ENCODE data around the gene SIVA1.
A peak's percentile ranks its signal among the peaks of the same experiment; 100 is the strongest.

Gene SIVA1

GRCh38 chr14:104751539-104752422, 1.2 kb upstream of the SIVA1 start:
- WGBS (ENCODE audit: insufficient coverage) = 84% methylated on average over 77 of the region's 90 CpGs
- no peak for DNase-seq
- Histone ChIP-seq H3K4me1 (ENCODE audit: control extremely low read depth in 1 of 4, control insufficient read depth in 4 of 4, insufficient read depth in 4 of 4, low read length in 3 of 4) (peaks cover 4 to 53% (median 27%) of the 10 kb centered on the region in 4 experiments), H3K4me3 (ENCODE audit: control insufficient read depth in 1 of 7, extremely low read depth in 1 of 7, insufficient read depth in 4 of 7, low read depth in 2 of 7, low read length in 6 of 7) (peak overlapping the region; percentile 21 to 96 (median 70)), H3K27me3 (replicated peaks in 2 of 5; ENCODE audit: control insufficient read depth in 4 of 5, insufficient read depth in 5 of 5, low read length in 4 of 5) (no peaks in the 10 kb centered on the region), H3K27ac (ENCODE audit: insufficient read depth in 1 of 2, low read depth in 1 of 2, low read length in 2 of 2, poor library complexity in 1 of 2, severe bottlenecking in 2 of 2) (peak overlapping the region in 1 of 2 experiments; percentile 85), H3K9me3 (ENCODE audit: control extremely low read depth in 1 of 5, control insufficient read depth in 4 of 5, insufficient read depth in 2 of 5, low read depth in 1 of 5, low read length in 4 of 5) (no peaks in the 10 kb centered on the region), H3K36me3 (ENCODE audit: control insufficient read depth in 4 of 4, insufficient read depth in 4 of 4, low read length in 3 of 4) (peaks cover 0 to 21% (median 19%) of the 10 kb centered on the region in 4 experiments)
- POLR2A ChIA-PET = interaction anchor here (1.0 kb wide), 1 partner anchor 74 kb away, joined by 3 read pairs; no protein-coding TSS in a partner anchor
- CTCF ChIA-PET = interaction anchor here (0.9 to 2.1 kb wide), 6 partner anchors 9 to 30 kb away, joined by 3 to 9 read pairs (median 4); no protein-coding TSS in a partner anchor

GRCh38 chr14:104752423-104752734, 568 bp upstream of the SIVA1 start:
- Histone ChIP-seq H3K9me3 (ENCODE audit: control extremely low read depth in 1 of 5, control insufficient read depth in 4 of 5, insufficient read depth in 2 of 5, low read depth in 1 of 5, low read length in 4 of 5) (no peaks in the 10 kb centered on the region), H3K27me3 (replicated peaks in 2 of 5; ENCODE audit: control insufficient read depth in 4 of 5, insufficient read depth in 5 of 5, low read length in 4 of 5) (no peaks in the 10 kb centered on the region), H3K27ac (ENCODE audit: insufficient read depth in 1 of 2, low read depth in 1 of 2, low read length in 2 of 2, poor library complexity in 1 of 2, severe bottlenecking in 2 of 2) (peak overlapping the region in 1 of 2 experiments; percentile 85), H3K4me3 (ENCODE audit: control insufficient read depth in 1 of 7, extremely low read depth in 1 of 7, insufficient read depth in 4 of 7, low read depth in 2 of 7, low read length in 6 of 7) (peak overlapping the region; percentile 21 to 96 (median 70)), H3K4me1 (ENCODE audit: control extremely low read depth in 1 of 4, control insufficient read depth in 4 of 4, insufficient read depth in 4 of 4, low read length in 3 of 4) (peaks cover 4 to 48% (median 27%) of the 10 kb centered on the region in 4 experiments), H3K36me3 (ENCODE audit: control insufficient read depth in 4 of 4, insufficient read depth in 4 of 4, low read length in 3 of 4) (peaks cover 0 to 27% (median 25%) of the 10 kb centered on the region in 4 experiments)
- DNase-seq = no peak
- POLR2A ChIA-PET = interaction anchor here (0.6 to 1.0 kb wide), 2 partner anchors 75 to 835 kb away, joined by 3 read pairs; no protein-coding TSS in a partner anchor
- CTCF ChIA-PET = interaction anchor here (0.8 to 2.1 kb wide), 6 partner anchors 9 to 182 kb away, joined by 3 to 9 read pairs (median 4); no protein-coding TSS in a partner anchor
- WGBS (ENCODE audit: insufficient coverage) = 1% methylated on average over 19 of the region's 21 CpGs

GRCh38 chr14:104753528-104754212, 723 bp downstream of the SIVA1 start:
- Histone ChIP-seq H3K27me3 (replicated peaks in 2 of 5; ENCODE audit: control insufficient read depth in 4 of 5, insufficient read depth in 5 of 5, low read length in 4 of 5) (no peaks in the 10 kb centered on the region), H3K4me3 (ENCODE audit: control insufficient read depth in 1 of 7, extremely low read depth in 1 of 7, insufficient read depth in 4 of 7, low read depth in 2 of 7, low read length in 6 of 7) (peak overlapping the region; percentile 82 to 100 (median 94)), H3K4me1 (ENCODE audit: control extremely low read depth in 1 of 4, control insufficient read depth in 4 of 4, insufficient read depth in 4 of 4, low read length in 3 of 4) (peaks cover 4 to 35% (median 21%) of the 10 kb centered on the region in 4 experiments), H3K9me3 (ENCODE audit: control extremely low read depth in 1 of 5, control insufficient read depth in 4 of 5, insufficient read depth in 2 of 5, low read depth in 1 of 5, low read length in 4 of 5) (no peaks in the 10 kb centered on the region), H3K36me3 (ENCODE audit: control insufficient read depth in 4 of 4, insufficient read depth in 4 of 4, low read length in 3 of 4) (peaks cover 0 to 37% (median 34%) of the 10 kb centered on the region in 4 experiments), H3K27ac (ENCODE audit: insufficient read depth in 1 of 2, low read depth in 1 of 2, low read length in 2 of 2, poor library complexity in 1 of 2, severe bottlenecking in 2 of 2) (peak overlapping the region; percentile 74 to 93)
- WGBS (ENCODE audit: insufficient coverage) = 2% methylated on average over 27 of the region's 30 CpGs
- no peak for DNase-seq
- ChIA-PET CTCF (interaction anchor here (0.7 to 2.1 kb wide), 4 partner anchors 11 to 63 kb away, joined by 3 to 9 read pairs (median 6); no protein-coding TSS in a partner anchor), POLR2A (no interaction called here)

GRCh38 chr14:104754213-104754851, 1.4 kb downstream of the SIVA1 start:
- Histone ChIP-seq H3K27ac (ENCODE audit: insufficient read depth in 1 of 2, low read depth in 1 of 2, low read length in 2 of 2, poor library complexity in 1 of 2, severe bottlenecking in 2 of 2) (peak overlapping the region; percentile 74 to 93), H3K27me3 (replicated peaks in 2 of 5; ENCODE audit: control insufficient read depth in 4 of 5, insufficient read depth in 5 of 5, low read length in 4 of 5) (no peaks in the 10 kb centered on the region), H3K9me3 (ENCODE audit: control extremely low read depth in 1 of 5, control insufficient read depth in 4 of 5, insufficient read depth in 2 of 5, low read depth in 1 of 5, low read length in 4 of 5) (no peaks in the 10 kb centered on the region), H3K4me3 (ENCODE audit: control insufficient read depth in 1 of 7, extremely low read depth in 1 of 7, insufficient read depth in 4 of 7, low read depth in 2 of 7, low read length in 6 of 7) (peak overlapping the region in 6 of 7 experiments; percentile 89 to 100 (median 94)), H3K36me3 (ENCODE audit: control insufficient read depth in 4 of 4, insufficient read depth in 4 of 4, low read length in 3 of 4) (peaks cover 0 to 44% (median 39%) of the 10 kb centered on the region in 4 experiments), H3K4me1 (ENCODE audit: control extremely low read depth in 1 of 4, control insufficient read depth in 4 of 4, insufficient read depth in 4 of 4, low read length in 3 of 4) (peaks cover 4 to 28% (median 21%) of the 10 kb centered on the region in 4 experiments)
- ChIA-PET POLR2A (no interaction called here), CTCF (interaction anchor here (1.5 kb wide), 1 partner anchor 11 kb away, joined by 4 read pairs; no protein-coding TSS in a partner anchor)
- 86% methylated on average over 13 of the region's 13 CpGs for WGBS (ENCODE audit: insufficient coverage)
- DNase-seq = no peak

GRCh38 chr14:104755621-104756020, 2.7 kb downstream of the SIVA1 start:
- H3K27ac ChIP-seq (ENCODE audit: insufficient read depth in 1 of 2, low read depth in 1 of 2, low read length in 2 of 2, poor library complexity in 1 of 2, severe bottlenecking in 2 of 2) = no peak overlapping the region
- WGBS (ENCODE audit: insufficient coverage) = 99% methylated on average over 10 of the region's 11 CpGs
- H3K9me3 ChIP-seq (ENCODE audit: control extremely low read depth in 1 of 5, control insufficient read depth in 4 of 5, insufficient read depth in 2 of 5, low read depth in 1 of 5, low read length in 4 of 5) = no peaks in the 10 kb centered on the region
- H3K27me3 ChIP-seq (replicated peaks in 2 of 5; ENCODE audit: control insufficient read depth in 4 of 5, insufficient read depth in 5 of 5, low read length in 4 of 5) = no peaks in the 10 kb centered on the region
- ChIA-PET CTCF (interaction anchor here (0.5 to 1.5 kb wide), 4 partner anchors 10 to 84 kb away, joined by 3 to 5 read pairs (median 4); no protein-coding TSS in a partner anchor), POLR2A (interaction anchor here (0.6 kb wide), 1 partner anchor 15 kb away, joined by 3 read pairs; no protein-coding TSS in a partner anchor)
- H3K4me1 ChIP-seq (ENCODE audit: control extremely low read depth in 1 of 4, control insufficient read depth in 4 of 4, insufficient read depth in 4 of 4, low read length in 3 of 4) = peaks cover 4 to 27% (median 21%) of the 10 kb centered on the region in 4 experiments
- no peak overlapping the region for H3K4me3 ChIP-seq (ENCODE audit: control insufficient read depth in 1 of 7, extremely low read depth in 1 of 7, insufficient read depth in 4 of 7, low read depth in 2 of 7, low read length in 6 of 7)
- H3K36me3 ChIP-seq (ENCODE audit: control insufficient read depth in 4 of 4, insufficient read depth in 4 of 4, low read length in 3 of 4) = peaks cover 0 to 56% (median 48%) of the 10 kb centered on the region in 4 experiments
- no peak for DNase-seq

- Histone ChIP-seq H3K27me3 (replicated peaks in 2 of 5; ENCODE audit: control insufficient read depth in 4 of 5, insufficient read depth in 5 of 5, low read length in 4 of 5) (no peaks in the 10 kb centered on the region), H3K36me3 (ENCODE audit: control insufficient read depth in 4 of 4, insufficient read depth in 4 of 4, low read length in 3 of 4) (peaks cover 2 to 62% (median 58%) of the 10 kb centered on the region in 4 experiments), H3K9me3 (ENCODE audit: control extremely low read depth in 1 of 5, control insufficient read depth in 4 of 5, insufficient read depth in 2 of 5, low read depth in 1 of 5, low read length in 4 of 5) (no peaks in the 10 kb centered on the region), H3K4me3 (ENCODE audit: control insufficient read depth in 1 of 7, extremely low read depth in 1 of 7, insufficient read depth in 4 of 7, low read depth in 2 of 7, low read length in 6 of 7) (no peak overlapping the region), H3K4me1 (ENCODE audit: control extremely low read depth in 1 of 4, control insufficient read depth in 4 of 4, insufficient read depth in 4 of 4, low read length in 3 of 4) (peaks cover 4 to 26% (median 20%) of the 10 kb centered on the region in 4 experiments), H3K27ac (ENCODE audit: insufficient read depth in 1 of 2, low read depth in 1 of 2, low read length in 2 of 2, poor library complexity in 1 of 2, severe bottlenecking in 2 of 2) (no peak overlapping the region)
- ChIA-PET CTCF (interaction anchor here (0.5 to 1.3 kb wide), 3 partner anchors 10 to 85 kb away, joined by 3 to 5 read pairs (median 3); no protein-coding TSS in a partner anchor), POLR2A (no interaction called here)
- no peak for DNase-seq
- 96% methylated on average over 21 of the region's 27 CpGs for WGBS (ENCODE audit: insufficient coverage)
Observed at GRCh38 chr14:104756477-104757237, 3.7 kb downstream of the SIVA1 start.

Measured in common myeloid progenitor, CD34-positive (primary cell).